Activated T-helper 1 cell treated with anti-CD3 and anti-CD28 coated beads, Interleukin-2, amount 50 U/mL, for 16 hours (primary cell): ENCODE measurements around the gene ADGRG4.

Source experiments
- DNase-seq, 2 donors: peaks; one replicate each; pipeline ENCODE4 v3.0.0-alpha.2; 2020; ENCODE audit warnings: low read depth in 1 of 2, low spot score in 1 of 2

Gene ADGRG4

DNA sequence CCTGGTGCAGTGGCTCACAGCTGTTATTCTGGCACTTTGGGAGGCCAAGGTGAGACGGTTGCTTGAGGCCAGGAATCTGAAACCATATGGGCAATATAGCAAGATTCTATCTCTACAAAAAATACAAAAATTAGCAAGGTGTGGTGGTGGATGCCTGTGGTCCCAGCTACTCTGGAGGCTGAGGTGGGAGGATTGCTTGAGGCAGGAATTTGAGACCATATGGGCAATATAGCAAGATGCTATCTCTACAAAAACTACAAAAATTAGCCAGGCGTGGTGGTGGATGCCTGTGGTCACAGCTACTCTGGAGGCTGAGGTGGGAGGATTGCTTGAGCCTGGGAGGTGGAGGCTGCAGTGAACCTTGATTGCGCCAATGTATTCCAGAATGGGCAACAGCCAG lies 2.3 kb downstream of the ADGRG4 start:
- DNase-seq, result no peak

DNA sequence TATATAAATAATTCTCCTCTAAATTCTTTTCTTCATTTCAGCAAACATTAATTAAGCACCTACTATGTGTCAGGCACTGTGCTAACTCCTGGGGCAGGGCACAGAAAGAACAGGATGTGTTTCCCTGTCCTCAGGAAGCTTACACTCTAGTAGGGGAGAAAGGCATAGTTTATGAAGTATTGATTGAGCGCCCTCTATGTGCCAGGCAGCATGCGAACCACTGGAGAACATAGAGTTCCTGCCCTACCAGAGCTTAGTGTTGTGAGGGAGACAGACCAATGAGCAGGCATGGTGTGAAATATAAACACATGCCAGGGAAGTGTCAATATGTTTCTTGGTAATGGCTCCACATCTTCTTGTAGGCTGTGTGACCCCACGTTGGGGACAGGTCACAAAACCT lies 3.7 kb downstream of the ADGRG4 start:
- no peak for DNase-seq

DNA sequence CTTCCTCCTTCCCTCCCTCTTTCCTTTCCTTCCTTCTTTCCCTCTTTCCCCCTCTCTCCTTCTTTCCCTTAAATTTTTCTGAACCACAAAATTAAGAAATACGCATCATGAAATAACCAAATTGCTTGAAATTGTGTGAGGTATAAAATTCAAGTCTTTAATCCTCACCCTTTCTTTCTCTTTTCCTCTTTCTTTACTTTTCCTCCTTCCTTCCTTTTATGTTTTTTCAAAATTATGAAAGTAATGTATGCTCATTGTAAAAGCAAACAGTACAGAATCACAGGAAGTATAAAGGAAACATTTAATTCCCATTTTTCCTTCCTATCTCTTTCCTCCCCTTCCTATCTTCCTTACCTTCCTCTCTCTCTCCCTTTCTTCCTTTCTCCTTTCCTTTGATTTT lies 5.4 kb downstream of the ADGRG4 start:
- no peak for DNase-seq

DNA sequence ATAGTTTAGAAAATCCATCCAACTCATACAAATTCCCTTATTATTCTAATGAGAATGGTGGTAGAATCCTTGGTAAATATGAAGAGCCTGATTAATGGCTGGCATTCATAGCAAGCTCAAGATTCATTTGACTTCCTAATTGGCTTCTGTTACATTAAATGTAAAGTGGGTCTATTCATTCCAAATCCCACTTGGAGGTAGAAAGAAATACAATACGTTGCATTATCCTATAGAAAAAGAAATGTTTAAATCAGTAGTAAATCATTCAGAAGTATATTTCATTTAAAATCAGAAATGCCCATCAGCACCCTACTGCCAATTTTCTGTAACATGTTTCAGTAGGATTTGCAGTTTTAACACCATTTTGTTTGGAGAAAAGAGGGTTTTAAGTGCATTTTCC lies 6.7 kb downstream of the ADGRG4 start:
- DNase-seq, result no peak

DNA sequence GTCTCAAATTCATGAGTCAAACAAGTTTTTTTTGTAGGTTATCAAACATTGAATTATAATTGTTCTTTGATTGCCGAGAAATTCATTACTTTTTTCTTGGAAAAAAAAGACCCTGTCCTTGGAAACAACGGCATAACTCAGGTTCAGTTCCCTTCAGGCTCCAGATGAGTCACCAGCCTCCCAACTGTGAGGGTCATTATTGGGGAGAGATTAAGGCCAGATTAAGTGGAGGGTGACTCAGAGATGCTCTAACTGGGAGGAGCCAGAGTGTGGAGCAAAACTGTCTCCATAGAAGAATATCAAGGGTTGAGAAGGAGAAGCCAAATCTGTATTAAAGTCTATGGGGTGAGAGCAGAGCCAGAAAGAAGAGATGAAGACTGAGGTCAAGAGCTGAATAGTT lies 9.6 kb downstream of the ADGRG4 start:
- no peak for DNase-seq

DNA sequence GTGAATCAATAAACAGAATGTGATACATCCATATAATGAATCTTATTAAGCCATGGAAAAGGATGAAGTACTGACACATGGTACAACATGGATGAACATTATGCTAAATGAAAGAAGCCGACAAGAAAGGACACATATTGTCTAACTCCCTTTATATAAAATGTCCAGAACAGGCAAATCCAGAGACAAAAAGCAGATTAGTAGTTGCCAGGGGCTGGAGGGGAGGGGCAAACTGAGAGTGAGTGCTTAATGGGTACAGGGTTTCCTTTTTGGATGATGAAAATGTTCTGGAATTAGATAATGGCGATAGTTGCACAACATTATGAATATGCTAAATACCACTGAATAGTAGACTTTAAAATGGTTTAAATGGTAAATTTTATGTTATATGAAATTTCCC lies 17.4 kb downstream of the ADGRG4 start:
- no peak for DNase-seq

DNA sequence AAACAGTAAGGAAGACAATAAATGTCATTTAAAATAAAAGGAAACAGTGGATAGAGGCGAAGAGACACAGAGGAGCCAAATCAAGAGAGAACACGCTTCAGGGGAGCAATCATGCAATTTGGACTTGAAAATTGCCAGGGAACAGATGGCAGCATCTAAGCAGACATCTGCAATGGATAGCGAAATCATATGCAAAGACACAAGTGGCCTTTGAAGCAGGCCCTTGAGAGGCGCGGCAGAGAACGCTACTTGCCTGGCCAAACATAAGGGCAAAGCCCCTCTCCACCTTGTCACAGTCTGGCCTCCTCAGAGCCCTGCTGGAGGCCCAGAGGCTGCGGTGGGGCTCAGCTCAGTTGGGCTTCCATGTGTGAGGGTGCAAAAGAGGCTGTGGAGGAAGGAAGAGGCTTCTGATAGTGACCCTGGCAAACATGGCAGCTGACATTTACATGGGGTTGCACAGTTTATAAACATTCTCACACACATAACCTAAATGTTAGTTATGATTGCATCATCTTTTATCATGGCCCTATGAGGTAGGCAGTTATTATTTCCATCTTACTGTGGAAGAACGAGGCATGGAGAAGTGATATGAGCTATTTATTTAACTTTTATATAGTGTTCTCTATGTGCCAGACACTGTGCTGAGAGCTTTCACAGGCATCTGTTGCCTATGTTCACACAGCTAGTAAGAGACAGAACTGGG lies 18.3 kb downstream of the ADGRG4 start:
- DNase-seq, result no peak

DNA sequence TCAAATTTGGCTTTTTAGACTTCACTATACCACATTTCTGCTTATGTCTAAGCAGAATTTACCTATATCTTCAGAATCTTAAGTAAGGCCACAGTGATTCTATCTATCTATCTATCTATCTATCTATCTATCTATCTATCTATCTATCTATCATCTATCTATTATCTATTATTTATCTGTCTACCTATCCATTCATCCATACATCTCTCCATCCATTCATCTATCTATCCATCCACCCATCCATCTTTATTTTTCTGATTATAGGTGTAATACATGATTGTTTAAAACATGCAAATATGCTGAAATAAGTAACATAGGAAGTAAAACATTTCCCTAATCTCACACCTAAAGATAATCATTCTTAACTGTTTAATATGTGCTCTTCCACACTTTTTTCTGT lies 18.8 kb downstream of the ADGRG4 start:
- DNase-seq, result no peak

DNA sequence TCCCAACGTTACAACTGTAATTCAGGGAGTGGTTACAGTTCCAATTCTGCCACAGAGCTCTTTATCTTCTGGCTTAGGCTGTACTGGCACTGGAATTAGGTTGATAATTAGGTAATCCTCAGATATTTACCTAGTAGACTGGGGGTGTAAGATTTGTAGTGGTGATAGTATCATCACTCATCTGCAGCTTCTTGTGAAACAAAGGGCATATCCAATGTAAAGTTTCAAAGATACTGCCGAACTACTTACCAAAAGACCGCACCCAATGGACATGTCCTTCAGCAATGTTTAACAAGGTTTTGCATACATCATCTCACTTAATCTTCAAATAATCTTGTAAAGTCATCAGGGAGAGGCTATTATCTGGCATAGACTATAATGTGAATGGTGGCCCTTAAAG lies 20.8 kb downstream of the ADGRG4 start:
- no peak for DNase-seq

DNA sequence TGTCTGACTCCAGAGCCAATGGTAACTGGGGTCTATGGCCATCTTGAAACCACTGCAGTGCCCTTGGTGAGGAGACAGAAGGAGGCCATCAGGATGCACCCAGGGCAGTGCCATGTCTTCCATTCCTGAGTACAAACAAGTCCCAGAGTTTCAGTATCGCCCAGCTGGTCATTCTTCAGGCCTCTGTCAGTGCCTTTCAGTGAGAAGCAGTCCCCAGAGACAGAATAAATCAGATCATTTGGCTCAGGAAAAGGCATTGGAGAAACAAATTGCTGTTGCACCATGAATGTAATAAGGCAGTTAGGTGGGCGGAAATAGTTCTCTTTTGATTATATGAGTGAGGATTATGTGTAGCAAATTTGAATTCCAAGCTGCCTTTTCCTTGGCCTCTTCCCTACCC lies 21.3 kb downstream of the ADGRG4 start:
- no peak for DNase-seq

DNA sequence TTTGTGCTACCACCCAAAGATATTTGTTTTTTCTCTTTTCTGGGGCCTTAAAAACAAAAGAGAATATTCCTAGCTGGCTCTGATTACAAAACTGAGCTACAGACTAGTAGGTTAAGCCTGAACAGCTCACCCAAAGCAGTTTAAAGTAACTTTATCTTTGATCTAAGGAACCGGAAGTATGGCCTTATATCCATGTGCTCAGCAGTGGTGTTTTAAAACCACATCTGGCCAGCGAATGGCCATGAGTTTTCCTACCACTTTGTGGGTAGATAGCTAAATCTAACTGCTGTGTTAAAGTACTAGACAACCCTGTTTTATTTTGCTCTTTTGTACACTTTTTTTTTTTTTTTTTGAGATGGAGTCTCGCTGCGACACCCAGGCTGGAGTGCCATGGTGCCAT lies 24.6 kb downstream of the ADGRG4 start:
- no peak for DNase-seq

DNA sequence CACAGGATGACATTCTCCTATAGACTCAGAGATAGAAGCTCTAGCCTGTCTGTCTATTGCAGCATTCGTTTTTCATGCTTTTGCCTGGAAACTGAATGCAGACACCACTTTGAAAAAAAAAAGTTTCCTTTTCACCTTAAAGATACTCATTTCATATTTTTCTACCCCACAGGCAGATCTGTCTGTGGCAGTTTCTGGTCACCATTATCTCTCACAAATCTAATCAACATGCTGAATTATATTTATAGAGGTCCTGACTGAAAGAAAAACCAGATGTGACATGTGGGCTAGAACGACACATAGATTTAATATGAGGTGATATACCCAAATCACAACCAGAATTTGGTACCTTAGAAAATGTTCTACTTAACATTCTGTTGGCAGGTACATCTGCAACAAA lies 28.2 kb downstream of the ADGRG4 start:
- no peak for DNase-seq

DNA sequence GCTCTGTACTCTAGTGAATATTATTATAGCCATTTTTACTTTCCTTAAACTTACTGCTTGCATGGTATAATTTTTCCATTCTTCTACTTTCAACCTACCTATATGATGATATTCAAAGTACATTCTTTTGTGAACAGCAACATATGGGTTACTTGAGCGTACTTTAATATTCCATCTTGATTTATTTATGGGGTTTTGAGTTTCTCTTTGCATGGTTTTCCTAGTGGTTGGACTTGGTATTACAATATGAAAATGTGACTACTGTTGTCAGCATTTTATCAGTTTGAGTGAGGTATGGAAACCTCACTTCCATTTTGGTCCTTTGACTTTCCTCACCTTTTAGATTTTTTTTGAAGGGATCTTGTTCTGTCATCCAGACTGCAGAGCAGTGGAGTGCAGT lies 35.9 kb downstream of the ADGRG4 start:
- DNase-seq, result no peak

DNA sequence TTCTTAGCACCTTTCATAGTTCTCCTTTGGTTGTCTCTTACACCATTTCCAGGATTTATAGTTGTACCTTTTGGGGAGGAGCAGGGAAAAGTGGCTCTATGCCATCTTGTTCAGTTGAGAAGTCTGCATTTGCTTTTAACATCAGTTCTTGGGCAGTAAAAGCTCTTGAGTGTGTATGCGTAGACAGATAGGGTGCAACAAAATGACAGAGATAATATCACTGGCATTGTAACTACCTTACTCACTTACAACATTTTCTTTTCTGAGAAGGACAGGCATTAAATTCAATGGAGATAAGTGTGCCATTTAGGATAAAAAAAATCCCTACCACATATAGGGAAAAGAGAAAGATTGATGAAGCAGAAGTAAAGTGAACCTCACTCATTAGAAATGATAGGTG lies 38.9 kb downstream of the ADGRG4 start:
- DNase-seq, result no peak

DNA sequence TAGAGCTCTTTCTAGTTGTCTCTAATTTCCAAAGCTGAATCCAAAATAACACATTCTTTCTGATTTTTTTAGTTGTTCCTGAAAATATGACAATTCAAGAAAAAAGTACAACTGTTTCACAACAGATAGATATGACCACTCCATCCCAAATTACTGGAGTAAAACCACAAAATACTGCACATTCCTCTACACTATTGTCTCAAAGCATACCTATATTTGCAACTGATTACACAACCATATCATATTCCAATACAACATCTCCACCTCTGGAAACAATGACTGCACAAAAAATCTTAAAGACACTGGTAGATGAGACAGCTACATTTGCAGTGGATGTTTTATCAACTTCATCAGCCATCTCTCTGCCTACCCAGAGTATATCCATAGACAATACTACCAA lies 43.6 kb downstream of the ADGRG4 start:
- no peak for DNase-seq

DNA sequence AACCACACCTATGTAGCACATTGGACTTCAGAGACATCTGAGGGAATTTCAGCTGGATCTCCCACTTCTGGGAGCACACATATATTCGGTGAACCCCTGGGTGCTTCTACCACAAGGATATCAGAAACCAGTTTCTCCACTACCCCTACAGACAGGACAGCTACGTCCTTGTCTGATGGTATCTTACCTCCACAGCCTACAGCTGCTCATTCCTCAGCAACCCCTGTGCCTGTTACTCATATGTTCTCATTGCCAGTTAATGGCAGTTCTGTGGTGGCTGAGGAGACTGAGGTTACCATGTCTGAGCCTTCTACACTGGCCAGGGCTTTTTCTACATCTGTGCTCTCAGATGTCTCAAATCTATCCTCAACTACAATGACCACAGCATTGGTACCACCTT lies 45.7 kb downstream of the ADGRG4 start:
- DNase-seq, result no peak

DNA sequence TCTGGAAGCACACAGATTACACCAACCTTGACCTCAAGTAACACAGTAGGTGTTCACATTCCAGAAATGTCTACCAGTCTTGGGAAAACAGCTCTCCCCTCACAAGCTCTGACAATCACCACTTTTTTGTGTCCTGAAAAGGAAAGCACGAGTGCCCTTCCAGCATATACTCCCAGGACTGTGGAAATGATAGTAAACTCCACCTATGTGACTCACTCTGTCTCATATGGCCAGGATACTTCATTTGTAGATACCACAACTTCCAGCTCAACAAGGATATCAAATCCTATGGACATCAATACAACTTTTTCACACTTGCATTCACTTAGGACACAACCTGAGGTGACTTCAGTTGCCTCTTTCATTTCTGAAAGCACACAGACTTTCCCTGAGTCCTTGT lies 46.9 kb downstream of the ADGRG4 start:
- DNase-seq, result no peak

DNA sequence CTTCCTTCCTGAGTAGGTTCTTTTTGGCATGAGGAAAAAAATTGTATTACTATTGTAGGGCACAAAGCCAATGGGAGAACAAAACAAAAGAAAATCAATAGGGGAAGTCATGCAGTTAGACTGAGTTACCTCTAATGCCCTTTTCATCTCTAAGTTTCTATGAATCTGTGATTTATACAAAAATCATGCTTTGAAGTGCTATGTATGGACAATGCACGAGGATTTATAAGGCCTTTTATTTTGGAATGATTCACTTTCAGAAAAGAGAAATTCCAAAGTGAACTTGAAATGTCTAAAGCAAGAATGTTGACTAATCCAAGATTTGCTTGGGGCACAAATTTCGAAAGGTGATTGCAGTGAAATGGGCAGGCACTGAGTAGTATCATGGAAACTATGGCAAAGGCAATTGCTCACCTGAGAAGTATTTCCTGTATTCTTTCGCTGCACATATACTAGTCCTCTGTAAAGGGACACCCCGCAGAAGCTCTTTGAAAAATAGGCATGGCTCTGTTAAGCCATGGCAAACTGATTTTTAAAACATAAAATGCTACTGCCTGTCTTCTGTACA lies 52.8 kb downstream of the ADGRG4 start:
- DNase-seq, result no peak

DNA sequence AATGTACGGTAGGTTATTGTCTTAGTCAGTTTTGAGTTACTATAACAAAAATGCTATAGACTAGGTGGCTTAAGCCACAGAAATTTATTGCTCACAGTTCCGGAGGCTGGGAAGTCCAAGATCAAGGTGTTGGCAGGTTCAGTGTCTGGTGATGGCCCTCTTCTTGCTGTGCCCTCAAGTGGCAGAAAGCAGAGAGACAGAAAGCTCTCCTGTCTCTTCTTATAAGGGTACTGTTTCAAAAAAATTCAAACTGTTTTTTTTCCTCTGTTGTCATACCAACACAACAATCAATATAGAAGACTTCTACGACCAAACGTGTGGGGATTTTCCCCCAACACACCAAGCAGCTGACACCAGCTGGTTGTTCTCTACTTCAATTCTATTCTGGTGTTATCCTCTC lies 53.4 kb downstream of the ADGRG4 start:
- DNase-seq, result no peak

DNA sequence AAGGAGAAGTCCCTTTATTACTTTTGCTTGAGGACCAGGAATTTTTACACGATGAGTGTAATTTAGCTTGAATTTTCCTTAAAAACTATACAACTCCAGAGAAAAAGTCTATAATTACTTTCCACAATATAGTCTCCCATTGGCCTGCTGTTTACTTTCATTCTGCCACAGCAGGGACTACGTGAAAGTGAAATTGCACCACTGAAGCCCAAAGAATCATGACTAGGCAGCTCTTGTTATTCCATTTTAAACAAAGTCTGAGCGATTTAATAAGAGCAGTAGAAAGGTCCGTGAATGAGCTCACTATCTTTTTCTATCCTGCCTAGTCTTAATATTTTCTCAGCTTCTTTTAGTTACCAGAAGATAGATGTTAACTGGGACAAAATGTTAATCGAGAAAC lies 68.6 kb downstream of the ADGRG4 start:
- DNase-seq, result no peak

DNA sequence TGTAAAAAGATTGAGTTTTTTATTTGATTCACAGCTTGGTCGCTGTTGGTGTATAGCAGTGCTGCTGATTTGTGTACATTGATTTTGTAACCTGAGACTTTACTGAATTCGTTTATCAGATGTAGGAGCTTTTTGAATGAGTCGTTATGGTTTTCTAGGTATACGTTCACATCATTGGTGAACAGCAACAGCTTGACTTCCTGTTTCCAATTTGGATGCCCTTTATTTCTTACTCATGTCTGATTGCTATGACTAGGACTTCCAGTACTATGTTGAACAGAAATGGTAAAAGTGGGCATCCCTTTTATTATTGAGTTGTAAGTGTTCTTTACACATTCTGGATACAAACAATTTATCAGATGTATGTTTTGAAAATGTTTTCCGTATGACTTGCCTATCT lies 76.0 kb downstream of the ADGRG4 start:
- DNase-seq, result no peak

DNA sequence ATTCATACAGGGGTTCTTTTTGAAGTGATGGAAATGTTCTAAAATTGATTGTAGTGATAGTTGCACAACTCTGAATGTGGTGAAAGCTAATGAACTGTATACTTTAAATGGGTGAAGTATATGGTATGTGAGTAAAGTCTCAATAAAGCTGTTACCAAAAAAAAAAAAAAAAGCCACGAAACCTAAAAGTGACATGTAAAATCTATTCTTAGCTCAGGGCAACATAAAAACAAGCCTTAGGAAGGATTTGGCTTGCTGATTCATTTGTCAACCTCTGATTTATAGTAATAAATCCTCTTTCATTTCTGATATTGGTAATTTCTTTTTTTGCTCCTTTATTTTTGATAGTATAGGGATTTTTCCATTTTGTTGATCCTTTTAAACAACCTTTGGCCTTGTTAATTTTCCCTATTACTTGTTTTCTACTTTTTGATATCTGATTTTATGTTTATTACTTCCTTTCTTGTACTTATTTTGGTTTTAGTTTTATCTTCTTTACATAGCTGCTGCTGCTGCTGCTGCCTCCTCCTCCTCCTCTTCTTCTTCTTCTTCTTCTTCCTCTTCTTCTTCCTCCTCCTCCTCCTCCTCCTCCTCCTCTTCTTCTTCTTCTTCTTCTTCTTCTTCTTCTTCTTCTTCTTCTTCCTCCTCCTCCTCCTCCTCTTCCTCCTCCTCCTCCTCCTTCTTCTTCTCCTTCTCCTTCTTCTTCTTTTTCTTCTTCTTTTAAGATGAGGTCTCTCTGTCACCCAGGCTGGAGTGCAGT lies 79.4 kb downstream of the ADGRG4 start:
- no peak for DNase-seq

DNA sequence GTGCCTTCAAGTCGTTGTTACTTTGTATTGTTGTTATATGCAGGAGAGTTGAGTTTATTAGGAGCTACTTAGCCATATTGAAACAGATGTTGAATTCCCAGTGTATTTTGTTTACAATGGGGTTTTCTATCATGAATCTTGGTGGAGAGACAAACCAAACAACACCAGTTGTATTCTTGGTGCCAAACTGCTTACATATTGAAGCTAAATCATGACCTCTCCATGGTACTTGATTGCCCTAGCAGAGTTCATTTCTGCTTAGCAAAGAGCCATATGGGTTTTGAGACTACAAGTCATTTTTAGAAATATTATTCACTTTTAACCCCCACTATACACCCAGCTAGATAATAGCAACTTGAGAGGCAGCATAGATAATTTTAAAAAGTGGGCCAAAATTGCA lies 85.4 kb downstream of the ADGRG4 start:
- DNase-seq, result no peak
